GM19463 (cell line): ENCODE measurements around the gene POLR1F.
"Not testable (repeated sequence)": the region's sequence is repeated elsewhere in the genome, so short reads cannot be mapped to it uniquely, and the experiment has no call there.

Source experiments
- ATAC-seq: cut with Tn5 transposase; IDR thresholded peaks from one replicate; pipeline ENCODE4 v1.9.1; 2021; ENCODE audit warnings: mild to moderate bottlenecking, moderate library complexity; ENCODE audit not compliant: unreplicated experiment

POLR1F gene, protein sequence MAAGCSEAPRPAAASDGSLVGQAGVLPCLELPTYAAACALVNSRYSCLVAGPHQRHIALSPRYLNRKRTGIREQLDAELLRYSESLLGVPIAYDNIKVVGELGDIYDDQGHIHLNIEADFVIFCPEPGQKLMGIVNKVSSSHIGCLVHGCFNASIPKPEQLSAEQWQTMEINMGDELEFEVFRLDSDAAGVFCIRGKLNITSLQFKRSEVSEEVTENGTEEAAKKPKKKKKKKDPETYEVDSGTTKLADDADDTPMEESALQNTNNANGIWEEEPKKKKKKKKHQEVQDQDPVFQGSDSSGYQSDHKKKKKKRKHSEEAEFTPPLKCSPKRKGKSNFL

DNA sequence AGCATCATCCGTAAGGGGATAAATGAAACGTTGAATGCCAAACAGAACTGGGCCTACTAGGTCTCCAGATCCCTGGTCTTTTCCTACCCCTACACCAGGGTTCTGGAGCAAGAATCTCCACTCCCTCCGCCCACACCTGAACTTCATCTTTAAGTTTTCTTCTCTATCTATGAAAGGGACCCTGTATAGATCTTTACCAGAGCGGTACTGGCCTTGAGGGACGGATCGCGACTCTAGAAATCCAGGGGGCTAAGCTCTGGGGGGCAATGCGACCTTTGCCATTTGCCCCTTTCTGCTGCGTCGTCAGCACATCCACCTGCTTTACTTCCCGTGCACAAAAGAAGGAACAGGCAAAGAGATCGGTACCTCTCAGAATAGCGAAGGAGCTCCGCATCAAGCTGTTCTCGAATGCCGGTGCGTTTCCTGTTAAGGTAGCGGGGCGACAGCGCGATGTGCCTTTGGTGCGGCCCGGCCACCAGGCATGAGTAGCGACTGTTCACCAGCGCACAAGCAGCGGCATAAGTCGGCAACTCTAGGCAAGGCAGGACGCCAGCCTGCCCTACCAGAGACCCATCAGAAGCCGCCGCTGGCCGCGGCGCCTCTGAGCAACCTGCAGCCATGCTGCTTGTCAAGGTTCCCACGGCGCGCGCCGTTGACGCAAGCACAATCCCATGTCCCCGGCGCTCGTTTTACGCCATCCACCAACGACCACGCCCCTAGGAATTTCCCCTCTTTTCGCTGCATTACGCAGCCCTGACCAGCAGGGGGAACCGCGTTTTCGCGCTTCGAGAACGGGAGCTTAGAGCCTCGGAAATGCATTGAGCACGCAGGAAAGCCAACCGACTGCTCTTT lies at the start of gene POLR1F:
Gene POLR1F, minus strand, starts transcription at position 641 of the 852 bp plus-strand sequence. Its CDS starts 21 bp downstream, at position 620.
- ATAC-seq: peak; percentile 98

DNA sequence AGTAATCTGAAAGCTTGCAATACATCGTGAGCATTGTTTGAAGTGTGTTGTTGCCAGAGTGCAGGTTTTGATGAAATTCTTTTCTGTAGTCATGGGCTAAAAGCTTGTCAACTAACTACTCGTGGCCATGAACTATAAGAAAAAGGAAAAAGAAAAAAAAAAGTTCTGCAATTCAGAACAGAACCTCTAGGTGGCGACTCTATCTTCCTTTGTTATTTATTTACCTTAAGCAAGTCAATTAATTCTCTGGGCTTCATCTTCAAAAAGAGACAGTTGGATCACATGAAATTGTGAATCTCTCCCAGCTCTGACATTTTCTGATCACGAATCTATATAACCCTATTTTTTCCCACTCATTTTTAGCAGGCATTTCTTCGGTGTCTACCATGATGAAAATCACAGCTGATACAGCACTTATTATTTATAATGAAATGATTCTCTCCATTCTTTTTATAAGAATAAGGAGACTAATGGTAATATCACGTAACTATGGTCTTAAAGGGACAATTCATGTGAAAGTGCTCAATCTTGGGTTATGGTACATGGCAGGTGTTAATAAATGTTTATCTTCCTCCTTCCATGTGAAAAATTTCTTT lies 45.8 kb upstream of the POLR1F start:
- no peak for ATAC-seq

DNA sequence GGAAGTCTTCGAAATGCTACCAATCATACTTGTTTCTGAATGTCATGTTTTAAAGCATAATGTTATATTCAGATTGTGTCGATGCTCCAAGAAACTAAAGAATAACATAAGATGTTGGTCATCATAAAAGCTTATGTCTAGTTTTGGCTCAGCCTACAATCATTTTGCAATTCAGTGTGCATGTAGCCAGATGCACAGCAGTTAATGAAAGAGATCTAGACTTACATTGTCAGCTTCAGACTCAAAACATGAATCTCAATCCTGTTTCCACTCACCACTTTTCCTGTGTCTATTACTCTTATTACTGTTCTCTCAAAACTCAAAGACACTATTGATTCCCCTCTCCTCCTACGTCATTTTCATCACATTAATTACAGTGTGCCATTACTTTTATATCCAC lies 43.2 kb upstream of the POLR1F start:
- ATAC-seq: no peak

DNA sequence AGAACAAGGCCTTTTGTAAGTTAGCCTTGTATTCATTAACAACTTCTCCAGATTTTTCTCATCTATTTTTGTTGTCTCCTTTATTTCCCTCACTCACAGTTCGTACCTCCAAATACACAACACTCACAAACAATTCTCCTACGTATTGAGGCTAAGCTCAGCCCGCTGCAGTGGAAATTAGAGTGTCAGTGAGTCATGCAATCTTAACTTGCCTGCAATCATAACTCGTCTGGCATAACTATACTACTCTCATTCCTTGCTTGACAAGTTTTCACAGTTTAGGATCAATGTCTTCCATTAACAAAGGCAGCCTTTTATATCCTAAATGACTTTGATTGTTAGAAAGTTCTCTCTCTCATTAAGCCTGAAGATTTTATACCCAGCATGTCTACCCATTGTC lies 40.8 kb upstream of the POLR1F start:
- no peak for ATAC-seq

DNA sequence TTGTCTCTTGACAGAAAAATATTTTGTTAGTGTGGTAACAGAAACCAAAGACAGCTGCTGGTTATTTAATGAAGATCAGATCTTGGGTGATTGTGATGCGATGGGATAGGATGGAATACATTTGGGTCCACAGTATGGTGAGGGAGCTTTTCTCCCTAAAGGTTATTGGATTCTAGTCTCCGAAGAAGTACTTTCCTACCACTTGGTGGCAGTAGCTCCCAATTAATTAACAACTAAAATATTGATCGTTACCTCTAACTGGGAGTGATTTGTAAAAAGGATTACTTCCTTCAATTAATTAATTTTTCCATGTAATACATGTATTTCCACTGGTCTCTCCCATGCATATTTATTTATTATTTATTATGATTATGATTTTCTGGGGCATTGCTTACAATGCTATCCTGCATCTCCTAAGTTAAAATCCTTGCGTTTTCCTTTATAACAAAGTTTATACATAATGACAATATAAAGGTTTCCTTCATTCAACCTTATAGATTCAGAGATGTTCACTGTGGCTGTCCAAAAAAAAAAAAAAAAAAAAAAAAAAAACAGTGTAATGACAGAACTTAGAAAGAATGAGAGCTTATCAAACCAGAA lies 39.0 kb upstream of the POLR1F start:
- no peak for ATAC-seq

DNA sequence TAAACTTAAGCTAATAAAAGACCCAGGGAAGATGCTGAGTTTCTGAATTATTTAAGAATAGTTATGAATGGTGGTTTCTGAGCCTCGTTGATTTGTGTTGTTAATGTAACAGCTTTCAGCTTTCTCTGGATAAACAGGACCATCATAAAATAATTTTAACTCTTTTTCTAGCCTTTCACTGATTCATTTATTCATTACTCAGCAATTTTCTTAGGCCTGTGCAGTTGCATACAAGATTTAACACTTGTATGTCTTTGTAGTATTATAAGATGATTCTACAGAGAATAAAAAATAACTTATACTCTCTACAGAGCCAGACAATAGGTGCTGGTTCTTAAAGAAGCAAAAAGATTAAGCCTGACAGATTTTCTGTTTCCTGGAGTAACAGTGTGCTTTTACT lies 35.2 kb upstream of the POLR1F start:
- no peak for ATAC-seq

DNA sequence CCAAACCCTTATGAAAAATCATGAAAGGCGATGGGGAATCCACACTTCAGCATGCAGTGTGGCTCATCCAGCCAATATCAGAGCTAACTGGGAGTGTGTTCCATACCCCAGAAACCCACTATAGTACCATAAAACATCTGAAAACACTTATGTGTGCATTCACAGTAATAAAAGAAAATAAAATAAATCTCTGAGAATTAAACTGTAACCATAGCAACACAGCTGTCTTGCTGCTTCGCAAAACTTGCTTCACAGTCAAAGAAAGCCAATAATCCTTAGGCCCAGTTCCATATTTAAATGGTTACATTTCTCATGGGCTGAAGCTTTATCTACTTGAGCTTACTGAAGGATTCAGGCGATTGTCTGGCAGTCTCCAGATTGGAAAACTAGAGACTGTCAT lies 19.9 kb upstream of the POLR1F start:
- ATAC-seq: no peak

DNA sequence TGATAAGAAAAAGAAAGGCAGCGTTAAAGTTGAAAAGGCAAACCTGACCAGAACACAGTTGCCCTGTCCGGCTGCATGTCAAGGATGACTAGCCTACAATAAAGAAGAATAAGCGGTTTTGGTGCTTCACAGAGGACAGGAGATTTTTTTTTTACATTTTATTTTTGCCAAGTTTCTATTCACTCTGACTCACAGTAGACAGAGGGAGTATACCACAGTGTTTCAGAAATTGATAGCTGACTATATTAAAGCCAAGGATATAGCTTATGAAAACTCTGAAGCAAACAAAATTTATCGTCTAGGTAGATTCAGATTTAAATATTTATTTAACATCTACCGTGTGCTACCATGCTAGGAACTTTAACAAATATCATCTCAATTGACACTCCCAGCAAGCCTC lies 16.9 kb upstream of the POLR1F start:
- no peak for ATAC-seq

DNA sequence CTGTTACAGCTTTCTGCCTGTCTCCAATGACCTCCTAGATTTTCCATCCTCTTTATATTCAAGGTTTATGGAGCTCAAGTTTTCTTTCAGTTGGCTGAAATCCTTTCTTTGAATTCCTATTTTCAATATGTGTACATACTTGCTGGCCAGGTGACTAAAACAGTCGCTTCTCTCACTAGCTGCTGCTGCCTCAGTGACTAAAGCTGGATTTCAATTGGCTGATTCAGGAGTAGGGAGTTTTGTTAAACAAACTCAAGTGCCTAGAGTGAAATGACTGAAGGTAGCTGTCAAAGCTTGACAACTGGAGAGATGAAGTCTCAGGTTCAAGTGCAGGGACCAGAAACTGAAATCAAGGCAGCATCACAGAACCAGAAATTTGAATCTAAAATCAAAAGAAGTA lies 6.7 kb upstream of the POLR1F start:
- no peak for ATAC-seq

DNA sequence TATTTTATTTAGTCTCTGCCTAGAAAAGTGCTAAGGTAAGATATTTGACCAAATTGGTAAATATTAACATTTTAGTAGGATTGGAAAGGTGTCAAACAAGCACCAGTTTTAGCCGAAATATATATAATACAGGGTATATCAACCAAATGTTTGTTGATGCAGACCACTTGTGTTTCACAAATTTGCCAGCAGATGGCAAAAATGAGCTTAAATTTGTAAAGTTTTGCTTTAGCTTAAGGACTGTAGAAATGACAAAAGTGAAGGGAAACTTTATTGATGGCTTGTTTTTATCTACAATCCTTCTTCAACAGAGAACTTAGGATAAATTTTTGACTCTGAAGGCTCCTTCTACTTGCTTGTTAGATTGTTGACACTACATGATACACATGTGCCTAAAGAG lies 4.8 kb upstream of the POLR1F start:
- no peak for ATAC-seq

DNA sequence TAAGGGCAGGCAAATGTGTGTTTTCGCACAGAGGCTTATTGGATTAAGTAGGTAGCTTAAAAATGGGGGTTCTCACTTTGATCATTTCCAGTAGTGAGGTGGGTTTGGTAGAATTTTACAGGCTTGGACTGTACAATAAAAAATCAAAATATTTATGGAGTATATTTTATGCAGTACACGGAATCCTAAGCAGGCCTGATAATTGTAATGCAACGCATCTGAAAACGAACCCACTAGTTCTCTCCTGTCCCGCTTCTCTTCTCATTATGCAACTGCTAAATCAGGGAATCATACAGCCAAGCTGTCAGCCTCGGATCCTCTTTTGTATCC lies 377 bp upstream of the POLR1F start:
- ATAC-seq: no peak

DNA sequence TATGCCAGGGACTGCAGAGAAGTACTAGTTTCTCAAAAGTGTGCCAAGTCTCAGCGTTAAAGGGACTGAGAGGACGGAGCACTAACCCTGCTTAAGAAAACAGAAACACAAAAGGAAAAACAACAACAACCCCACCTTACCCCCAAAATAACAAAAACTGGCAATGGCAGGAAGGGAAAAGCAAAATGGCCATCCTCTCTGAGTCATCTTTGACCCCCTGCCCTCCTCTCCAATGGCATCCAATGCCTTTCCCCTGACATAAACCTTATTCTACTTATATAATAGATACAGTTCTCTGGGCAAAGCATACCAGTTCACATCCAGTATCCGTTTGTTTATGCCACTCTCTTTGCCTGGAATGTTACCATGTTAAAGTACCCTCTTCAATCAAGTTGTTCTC lies 1.6 kb downstream of the POLR1F start:
- no peak for ATAC-seq

DNA sequence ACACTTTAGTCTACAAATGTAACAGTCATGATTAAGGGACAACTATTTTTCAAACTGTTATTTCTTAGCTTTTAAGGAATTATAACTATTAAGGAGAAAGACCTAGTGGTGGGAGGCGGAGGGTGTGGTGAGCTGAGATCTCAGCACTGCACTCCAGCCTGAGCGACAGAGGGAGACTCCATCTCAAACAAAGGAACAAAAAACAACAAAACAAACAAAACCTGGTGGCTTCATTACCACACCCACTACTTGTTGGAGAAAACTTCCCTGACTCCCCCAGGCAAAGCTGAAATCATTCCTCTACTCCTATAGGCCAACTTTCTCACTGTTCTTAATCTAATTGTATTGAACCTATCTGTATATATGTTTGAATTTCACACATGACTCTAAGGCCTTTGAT lies 3.2 kb downstream of the POLR1F start:
- ATAC-seq: no peak

DNA sequence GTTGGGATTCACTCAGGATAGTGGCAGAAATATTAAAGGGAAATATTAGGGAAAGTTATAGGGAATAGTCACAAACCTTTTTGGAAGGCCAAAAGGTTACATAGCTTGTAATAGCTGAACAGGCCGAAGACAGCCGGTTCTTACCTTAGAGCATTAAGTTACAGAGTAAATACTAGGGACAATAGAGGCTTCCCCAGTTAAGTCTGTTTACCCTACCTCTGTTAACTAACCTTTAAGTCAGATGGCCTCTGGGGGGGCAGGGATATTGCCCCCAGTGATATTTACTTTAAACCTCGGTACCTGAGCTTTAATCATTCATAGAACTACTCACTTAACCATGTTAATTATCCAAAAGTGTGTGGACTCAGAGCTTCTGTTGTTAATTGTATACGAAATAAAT lies 7.4 kb downstream of the POLR1F start:
- ATAC-seq: no peak

DNA sequence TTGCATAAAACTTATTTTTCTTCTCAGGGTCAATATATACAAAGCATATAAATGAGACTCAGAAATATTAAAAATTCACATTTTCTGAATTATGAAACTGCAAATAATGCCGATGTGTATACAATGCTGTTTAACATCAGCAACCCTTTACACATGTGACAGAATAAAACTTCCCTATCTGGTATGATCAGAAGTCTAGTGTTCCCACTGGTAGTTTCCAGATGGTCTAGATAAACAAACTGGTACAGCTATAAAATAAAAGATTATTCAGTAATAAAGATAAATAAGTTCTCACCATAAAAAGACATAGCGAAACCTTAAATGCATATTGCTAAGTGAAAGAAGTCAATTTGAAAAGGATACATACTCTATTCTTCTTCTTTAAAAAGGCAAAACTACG lies 7.9 kb downstream of the POLR1F start:
- no peak for ATAC-seq

DNA sequence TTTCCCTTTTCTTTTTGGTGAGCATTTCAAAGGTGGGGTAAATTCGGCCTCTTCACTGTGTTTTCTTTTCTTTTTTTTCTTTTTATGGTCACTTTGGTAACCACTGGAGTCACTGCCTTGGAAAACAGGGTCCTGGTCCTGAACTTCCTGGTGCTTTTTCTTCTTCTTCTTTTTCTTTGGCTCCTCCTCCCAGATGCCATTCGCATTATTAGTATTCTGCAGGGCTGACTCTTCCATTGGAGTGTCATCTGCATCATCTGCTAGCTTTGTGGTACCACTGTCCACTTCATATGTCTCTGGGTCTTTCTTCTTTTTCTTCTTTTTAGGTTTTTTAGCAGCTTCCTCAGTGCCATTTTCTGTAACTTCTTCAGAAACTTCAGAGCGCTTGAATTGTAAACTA lies 10.5 kb downstream of the POLR1F start:
- ATAC-seq: no peak

DNA sequence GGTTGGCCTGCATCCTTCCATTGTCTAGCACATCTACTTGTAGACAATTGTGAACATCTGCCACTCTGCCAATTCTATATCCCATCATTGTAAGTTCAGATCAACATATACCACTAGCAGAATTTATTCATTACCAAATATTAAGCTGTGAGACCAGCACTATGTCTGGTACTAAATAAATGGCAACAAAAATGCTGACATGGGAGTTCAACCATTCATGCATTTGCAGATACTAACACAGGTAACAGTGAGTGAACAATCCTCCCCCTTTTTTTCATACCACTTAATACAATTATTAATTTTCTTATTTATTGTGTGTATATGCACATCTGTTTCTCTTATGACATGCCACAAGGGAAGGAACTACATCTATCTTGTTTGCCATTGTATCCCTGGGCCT lies 11.9 kb downstream of the POLR1F start:
- ATAC-seq: no peak

DNA sequence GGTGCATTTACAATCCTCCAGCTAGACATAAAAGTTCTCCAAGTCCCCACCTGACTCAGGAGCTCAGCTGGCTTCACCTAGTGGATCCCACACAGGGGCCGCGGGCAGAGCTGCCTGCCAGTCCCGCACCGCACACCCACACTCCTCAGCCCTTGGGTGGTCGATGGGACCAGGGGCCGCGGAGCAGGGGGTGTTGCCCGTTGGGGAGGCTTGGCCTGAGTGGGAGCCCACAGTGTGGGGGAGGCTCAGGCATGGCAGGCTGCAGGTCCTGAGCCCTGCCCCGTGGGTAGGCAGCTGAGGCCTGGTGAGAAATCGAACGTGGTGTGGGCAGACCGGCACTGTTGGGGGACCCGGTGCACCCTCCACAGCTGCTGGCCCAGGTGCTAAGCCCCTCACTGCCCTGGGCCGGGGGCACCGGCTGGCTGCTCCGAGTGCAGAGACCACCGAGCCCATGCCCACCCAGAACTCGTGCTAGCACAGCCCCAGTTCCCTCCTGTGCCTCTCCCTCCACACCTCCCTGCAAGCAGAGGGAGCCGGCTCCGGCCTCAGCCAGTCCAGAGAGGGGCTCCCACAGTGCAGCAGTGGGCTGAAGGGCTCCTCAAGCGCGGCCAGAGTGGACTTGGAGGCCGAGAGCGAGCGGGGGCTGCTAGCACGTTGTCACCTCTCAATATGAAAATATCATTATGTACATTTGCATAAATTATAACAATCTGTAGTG lies 16.6 kb downstream of the POLR1F start:
- ATAC-seq: no peak

DNA sequence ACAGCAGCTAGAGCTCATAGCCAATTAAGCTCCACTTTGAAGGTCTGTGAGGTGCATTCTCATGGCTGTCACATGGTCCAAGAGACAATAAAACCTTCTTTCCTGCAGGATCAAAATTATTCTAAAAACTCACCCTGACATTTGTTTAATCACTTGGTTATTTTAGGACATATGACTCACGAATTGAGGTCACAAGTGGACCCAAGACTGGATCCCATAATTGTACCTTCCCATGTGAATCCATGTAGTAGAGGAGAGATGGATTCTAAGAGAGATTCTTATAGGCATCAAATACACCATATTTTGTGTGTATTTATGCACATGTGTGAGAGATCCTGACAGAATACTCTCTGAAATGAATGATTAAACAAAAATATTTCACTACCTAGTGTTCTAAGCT lies 18.1 kb downstream of the POLR1F start:
- ATAC-seq: no peak

DNA sequence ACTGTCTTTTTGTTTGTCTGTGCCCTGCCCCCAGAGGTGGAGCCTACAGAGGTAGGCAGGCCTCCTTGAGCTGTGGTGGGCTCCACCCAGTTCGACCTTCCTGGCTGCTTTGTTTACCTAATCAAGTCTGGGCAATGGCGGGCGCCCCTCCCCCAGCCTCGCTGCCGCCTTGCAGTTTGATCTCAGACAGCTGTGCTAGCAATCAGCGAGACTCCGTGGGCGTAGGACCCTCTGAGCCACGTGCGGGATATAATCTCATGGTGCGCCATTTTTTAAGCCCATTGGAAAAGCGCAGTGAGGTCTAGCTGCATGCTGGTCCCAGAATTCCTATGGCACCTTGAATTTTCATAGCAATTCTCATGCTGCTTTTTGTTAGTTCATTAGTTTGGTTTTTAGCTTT lies 19.7 kb downstream of the POLR1F start:
- not testable (repeated sequence) for ATAC-seq

DNA sequence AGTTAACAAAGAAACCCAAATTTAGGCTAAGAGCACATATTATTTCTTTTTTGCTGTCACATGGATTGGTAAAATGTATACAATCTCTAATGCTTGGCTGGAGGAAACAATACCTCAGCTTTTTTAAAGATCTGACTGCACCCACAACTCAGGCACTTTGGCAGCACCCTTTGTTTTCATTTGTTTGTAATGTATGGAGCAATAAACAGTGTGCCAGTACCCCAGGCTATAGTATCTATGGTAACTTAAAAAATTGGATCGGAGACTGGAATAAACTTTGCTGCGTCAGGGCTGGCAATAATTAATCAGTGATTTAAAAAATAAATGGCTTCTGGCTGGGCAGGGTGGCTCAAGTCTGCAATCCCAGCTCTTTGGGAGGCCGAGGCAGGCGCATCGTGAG lies 27.2 kb downstream of the POLR1F start:
- no peak for ATAC-seq
